ENCODE measurements around the gene LAMC2.

Gene LAMC2

DNA sequence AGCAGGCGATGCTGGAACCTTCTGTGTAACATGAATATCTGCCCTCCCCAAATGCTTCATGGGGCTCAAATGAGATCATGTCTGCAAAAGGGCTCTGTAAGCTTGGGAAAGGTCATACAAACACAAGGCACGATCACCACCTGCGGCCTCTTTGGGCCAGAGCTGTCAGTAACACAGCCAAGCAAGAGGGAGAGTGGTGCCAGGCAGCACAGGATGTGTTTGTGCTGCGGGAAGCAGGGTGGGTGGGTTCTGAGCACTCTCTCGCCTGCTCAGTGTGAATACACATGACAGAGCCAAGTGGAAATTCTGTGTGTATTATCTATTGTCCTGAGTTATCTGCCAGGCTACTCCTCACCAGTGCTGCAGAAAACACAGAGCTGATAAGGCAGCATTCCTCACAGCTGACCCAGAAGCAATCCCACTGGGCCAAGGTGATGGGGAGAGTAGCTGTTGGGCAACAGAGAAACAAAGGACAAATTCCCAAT is 101.2 kb downstream of the LAMC2 start:
- no peak for DNase-seq (ENCODE audit: low read depth)

- DNase-seq (ENCODE audit: low read depth), result no peak
These were observed 102.5 kb downstream of the LAMC2 start for GRCh38 chr1:183288583-183288982.

DNA sequence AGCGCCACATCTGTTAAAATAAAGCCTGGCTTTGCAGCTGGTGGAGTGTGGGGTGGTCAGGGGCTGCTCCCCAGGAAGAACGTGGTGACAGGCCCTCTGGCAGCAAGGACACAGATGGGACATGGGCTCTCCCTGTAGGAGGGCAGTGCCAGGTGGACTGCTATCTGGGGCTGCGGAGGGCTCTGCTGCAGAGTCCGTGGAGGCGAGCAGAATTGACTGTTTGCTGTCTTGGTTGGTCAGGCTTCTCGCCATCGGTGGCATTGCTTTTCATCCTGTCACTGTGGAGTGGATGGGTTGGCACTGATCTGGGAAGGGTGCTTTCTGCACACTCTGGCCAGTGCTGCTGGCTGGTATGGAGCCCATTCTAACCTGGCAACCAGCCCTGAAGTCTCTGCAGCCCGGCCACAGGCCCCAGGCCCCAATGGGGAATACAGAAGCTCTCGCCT is 103.0 kb downstream of the LAMC2 start:
- no peak for DNase-seq (ENCODE audit: low read depth)

DNA sequence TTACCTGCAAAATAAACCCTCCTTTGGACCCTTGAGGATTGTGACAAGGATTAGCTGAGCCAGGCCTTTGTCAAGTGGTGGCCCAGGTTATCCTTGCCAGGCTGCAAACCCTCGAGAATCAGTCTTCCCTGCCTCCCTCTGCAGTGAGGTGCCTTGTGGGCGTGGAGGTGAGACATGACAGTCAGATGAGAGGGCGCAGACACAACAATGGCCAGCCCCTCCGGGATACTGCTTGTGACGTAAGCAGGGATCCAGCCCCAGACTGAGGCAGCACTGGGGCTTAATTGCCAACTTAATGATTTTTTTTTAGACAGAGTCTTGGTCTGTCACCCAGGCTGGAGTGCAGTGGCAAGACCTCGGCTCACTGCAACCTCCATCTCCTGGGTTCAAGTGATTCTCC is 104.6 kb downstream of the LAMC2 start:
- no peak for DNase-seq (ENCODE audit: low read depth)

GRCh38 chr1:183291216-183291762 is 105.2 kb downstream of the LAMC2 start:
- no peak for DNase-seq (ENCODE audit: low read depth)

DNA sequence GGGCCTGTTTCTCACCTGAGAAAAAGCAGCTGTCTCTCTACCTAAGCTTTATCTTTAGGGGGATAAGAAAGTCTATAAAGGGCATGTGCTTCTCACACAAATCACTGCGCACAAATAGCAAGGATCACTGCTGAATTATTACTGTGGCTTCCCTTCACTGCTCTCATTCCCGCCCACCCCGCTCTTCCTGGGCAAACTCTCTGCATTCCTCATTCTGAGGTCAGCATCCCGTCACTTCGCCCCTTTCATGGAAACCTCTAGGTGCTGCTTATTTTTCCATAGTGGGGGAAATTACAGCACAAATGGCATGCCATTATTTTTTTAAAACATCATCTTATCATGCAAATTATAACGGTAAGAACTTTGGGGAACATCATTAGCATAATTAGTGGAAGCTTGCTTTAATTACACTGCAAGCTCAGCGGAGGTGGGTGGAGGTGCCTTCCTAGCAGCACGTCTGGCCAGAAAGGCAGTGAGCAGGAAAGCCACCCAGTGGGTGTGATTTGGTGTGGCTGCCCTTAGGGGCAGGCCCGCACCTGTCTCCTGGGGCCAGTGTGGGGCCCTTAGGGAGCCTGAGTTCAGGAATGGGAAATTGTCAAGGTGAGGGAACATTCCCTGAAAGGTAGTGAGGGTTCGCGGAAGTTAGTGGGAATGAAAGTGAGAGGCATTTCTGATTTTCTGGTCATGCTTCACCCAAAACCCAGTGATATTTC is 105.9 kb downstream of the LAMC2 start:
- DNase-seq (ENCODE audit: low read depth), result no peak

GRCh38 chr1:183293241-183293640 is 107.2 kb downstream of the LAMC2 start:
- DNase-seq (ENCODE audit: low read depth), result no peak

DNA sequence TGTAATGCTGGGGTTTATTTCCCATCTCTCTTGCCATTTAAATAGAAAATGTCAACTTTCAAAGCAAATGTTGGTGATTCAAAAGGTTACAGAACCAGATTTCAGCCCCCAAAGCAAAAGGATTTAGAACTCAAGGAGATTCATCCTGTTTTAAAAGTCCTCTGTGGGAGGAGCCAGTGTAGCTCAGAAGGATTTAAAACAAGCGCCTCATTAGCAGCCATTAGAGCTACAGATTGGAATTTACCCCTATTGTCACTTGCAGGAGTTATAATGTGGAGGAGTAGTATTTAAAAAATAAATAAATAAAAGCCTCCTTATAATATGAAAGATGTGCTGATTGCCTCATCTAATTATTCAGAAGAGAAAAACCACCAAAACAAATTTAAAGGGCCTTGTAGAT is 107.8 kb downstream of the LAMC2 start:
- DNase-seq (ENCODE audit: low read depth), result no peak

All from fibroblast of gingiva (primary cell).